Spleen (tissue), 11 donors: Measurements from ENCODE around the gene TNXB. TPM values are rescaled to one million over a fixed set of nuclear protein-coding genes. Genes with fewer than 3 reads are reported as not detected.
A peak's percentile ranks its signal among the peaks of the same experiment; 100 is the strongest.

Experiments
- DNase-seq: peaks from one replicate; pipeline ENCODE4 v3.0.0-alpha.2; 2020
- H3K27ac ChIP-seq, 8 donors: fragments of 200-600 bp; sonication (generic) in 7 of 8; 1 replicate in 4 of 8; 2 replicates in 4 of 8; pipeline versions ENCODE4 v1.5.0 to v1.8.0; 2016 to 2021; ENCODE audit warnings: inconsistent platforms in 4 of 8, mild to moderate bottlenecking in 4 of 8, moderate library complexity in 1 of 8
- H3K27me3 ChIP-seq, 7 donors: fragments of 200-600 bp; sonication (generic) in 6 of 7; replicated peaks in 1 of 7; 1 replicate in 4 of 7; 2 replicates in 3 of 7; pipeline versions ENCODE4 v1.5.0 to v1.8.0; 2016 to 2021; ENCODE audit warnings: inconsistent platforms in 3 of 7, mild to moderate bottlenecking in 1 of 7
- H3K36me3 ChIP-seq, 6 donors: fragments of 200-600 bp; sonication (generic) in 5 of 6; 1 replicate in 4 of 6; 2 replicates in 2 of 6; pipeline versions ENCODE4 v1.5.0 to v1.8.0; 2016 to 2021; ENCODE audit warnings: inconsistent platforms in 2 of 6
- H3K4me1 ChIP-seq, 6 donors: fragments of 200-600 bp; sonication (generic) in 5 of 6; 1 replicate in 3 of 6; 2 replicates in 3 of 6; pipeline versions ENCODE4 v1.5.0 to v1.8.0; 2016 to 2021; ENCODE audit warnings: inconsistent platforms in 3 of 6
- H3K4me3 ChIP-seq, 8 donors: fragments of 200-600 bp; sonication (generic) in 7 of 8; 1 replicate in 4 of 8; 2 replicates in 4 of 8; pipeline versions ENCODE4 v1.5.0 to v1.8.0; 2016 to 2021; ENCODE audit warnings: inconsistent platforms in 4 of 8, mild to moderate bottlenecking in 4 of 8, moderate library complexity in 2 of 8
- H3K9me3 ChIP-seq, 8 donors: fragments of 200-600 bp; sonication (generic) in 7 of 8; 1 replicate in 4 of 8; 2 replicates in 4 of 8; pipeline versions ENCODE4 v1.5.0 to v1.8.0; 2016 to 2021; ENCODE audit warnings: inconsistent platforms in 4 of 8
- POLR2A ChIP-seq, 3 donors: fragments of 450-650 bp; IDR thresholded peaks; one replicate each; pipeline ENCODE4 v1.5.1; 2017; ENCODE audit warnings: antibody characterized with exemption in 3 of 3, mild to moderate bottlenecking in 1 of 3
- POLR2AphosphoS5 ChIP-seq, 3 donors: sonication (generic); formaldehyde crosslinking; IDR thresholded peaks; one replicate each; pipeline ENCODE4 v1.5.1; 2017; ENCODE audit warnings: antibody characterized with exemption in 3 of 3
- WGBS, 5 donors: extraction: QIAGEN DNeasy Blood & Tissue Kit in 3 of 5; methylation state at CpG; one replicate each; pipeline versions ENCODE4 v1.1.5 to v1.1.7; 2013 to 2018; 5-methylcytosine and 5-hydroxymethylcytosine counted together
- intact Hi-C: fragments of 100-400 bp; cut with DNase I; formaldehyde crosslinking; loops from one replicate; pipeline ENCODE4 v1.15.0; 2023; ENCODE audit warnings: low total_unique reads
- polyA plus RNA-seq, 3 donors: library from polyadenylated mRNA; stranded (reverse); fragments of 200-250 nt; gene quantifications; one replicate each; pipeline ENCODE4 v1.2.1, GENCODE V29; 2013
- total RNA-seq, 7 donors: library from RNA; depleted of rRNA in 3 of 7; stranded (reverse); fragments of >200 nt in 3 of 7; fragmentation: NEBNext Ultra II Directional in 4 of 7; extraction: Animal tissue kit (Norgen Biotek cat#: 25700) in 4 of 7; gene quantifications; one replicate each; pipeline versions ENCODE4 v1.1.0 to v1.2.1, GENCODE V29; 2016 to 2021
- TF ChIP-seq, protein P1 (sequence below), 11 experiments: fragments of 200-600 bp in 7 of 11; fragments of 450-650 bp in 4 of 11; sonication (generic) in 4 of 11; IDR thresholded peaks in 8 of 11; conservative IDR thresholded peaks in 3 of 11; 1 replicate in 7 of 11; 2 replicates in 4 of 11; pipeline versions ENCODE4 v1.4.0 to v1.8.0; 2016 to 2021; ENCODE audit warnings: antibody characterized with exemption in 11 of 11, inconsistent platforms in 4 of 11, mild to moderate bottlenecking in 1 of 11
- donor health status: healthy with polysubstance abuse.
- donor health status: DM: no; HTN: no; CAD: no; lungs with moderate emphysema.
- donor health status: DM: no; HTN: no; CAD: no.
- donor health status: Bipolar disorder and iron deficiency.
- donor health status: healthy.
- donor health status: DM: no; HTN: no; CAD: no.
- donor health status: DM: yes; HTN: yes; CAD: no.

Gene TNXB
- total and polyA plus RNA-seq, 10 donors = 13.7 to 117 (median 63.3) TPM

DNA sequence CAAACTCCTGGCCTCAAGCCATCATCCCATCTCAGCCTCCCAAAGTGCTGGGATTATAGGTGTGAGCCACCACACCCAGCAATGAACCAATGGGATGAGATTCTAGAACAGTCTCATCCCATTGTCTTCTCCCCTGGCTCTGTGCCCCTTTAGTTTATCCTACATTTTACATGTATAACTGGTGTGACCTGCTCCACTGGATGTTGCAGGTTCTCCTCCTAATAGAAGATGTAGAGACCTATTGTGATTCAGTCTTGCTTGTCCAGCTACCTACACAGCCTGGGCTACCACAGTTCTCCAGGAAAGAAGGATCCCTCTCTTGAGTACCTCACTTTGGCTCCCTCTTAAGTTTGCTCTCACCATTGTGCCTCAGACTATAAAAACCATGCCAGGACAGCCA lies 23.0 kb upstream of the TNXB start:
- no peak for DNase-seq
- Histone ChIP-seq H3K9me3 (no peaks in the 10 kb centered on the region), H3K27me3 (no peaks in the 10 kb centered on the region), H3K27ac (no peak overlapping the region), H3K36me3 (peaks cover 0 to under 1% (median 0%) of the 10 kb centered on the region in 6 donors), H3K4me3 (no peak overlapping the region), H3K4me1 (peaks cover 17 to 31% (median 25%) of the 10 kb centered on the region in 6 donors)
- intact Hi-C loops = no loop called here
- TF ChIP-seq POLR2AphosphoS5 (IDR thresholded peaks at IDR 0.05) = no peak
- TF ChIP-seq, protein P1, sequence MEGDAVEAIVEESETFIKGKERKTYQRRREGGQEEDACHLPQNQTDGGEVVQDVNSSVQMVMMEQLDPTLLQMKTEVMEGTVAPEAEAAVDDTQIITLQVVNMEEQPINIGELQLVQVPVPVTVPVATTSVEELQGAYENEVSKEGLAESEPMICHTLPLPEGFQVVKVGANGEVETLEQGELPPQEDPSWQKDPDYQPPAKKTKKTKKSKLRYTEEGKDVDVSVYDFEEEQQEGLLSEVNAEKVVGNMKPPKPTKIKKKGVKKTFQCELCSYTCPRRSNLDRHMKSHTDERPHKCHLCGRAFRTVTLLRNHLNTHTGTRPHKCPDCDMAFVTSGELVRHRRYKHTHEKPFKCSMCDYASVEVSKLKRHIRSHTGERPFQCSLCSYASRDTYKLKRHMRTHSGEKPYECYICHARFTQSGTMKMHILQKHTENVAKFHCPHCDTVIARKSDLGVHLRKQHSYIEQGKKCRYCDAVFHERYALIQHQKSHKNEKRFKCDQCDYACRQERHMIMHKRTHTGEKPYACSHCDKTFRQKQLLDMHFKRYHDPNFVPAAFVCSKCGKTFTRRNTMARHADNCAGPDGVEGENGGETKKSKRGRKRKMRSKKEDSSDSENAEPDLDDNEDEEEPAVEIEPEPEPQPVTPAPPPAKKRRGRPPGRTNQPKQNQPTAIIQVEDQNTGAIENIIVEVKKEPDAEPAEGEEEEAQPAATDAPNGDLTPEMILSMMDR (IDR thresholded peaks at IDR 0.05 in 8 of 11, conservative IDR thresholded peaks at IDR 0.05 in 3 of 11) = no peak
- no peak for TF ChIP-seq POLR2A (IDR thresholded peaks at IDR 0.05)

DNA sequence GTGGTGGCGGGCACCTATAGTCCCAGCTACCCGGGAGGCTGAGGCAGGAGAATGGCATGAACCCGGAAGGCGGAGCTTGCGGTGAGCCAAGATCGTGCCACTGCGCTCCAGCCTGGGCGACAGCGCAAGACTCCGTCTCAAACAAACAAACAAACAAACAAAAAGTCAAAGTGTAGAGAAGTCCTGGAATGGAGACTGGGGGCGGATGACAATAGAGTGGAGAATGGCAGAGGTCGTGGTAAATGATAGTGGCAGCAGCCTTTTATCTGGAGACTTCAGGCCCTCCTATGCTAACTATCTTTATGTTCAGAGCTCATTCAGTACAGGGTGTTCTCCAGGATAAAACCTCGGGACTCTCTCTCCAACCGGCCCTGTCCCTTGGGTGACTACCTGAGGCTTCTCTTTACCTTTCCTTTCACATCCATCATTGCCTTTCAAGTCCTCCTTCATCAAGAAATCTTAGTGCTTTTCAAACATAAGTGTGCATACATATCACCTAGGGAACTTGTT lies 22.4 kb upstream of the TNXB start:
- 90 to 95% (median 94%) methylated on average over 14 of the region's 14 CpGs for WGBS, 5 donors
- TF ChIP-seq POLR2A (IDR thresholded peaks at IDR 0.05) = no peak
- TF ChIP-seq POLR2AphosphoS5 (IDR thresholded peaks at IDR 0.05) = no peak
- TF ChIP-seq, protein P1 (IDR thresholded peaks at IDR 0.05 in 8 of 11, conservative IDR thresholded peaks at IDR 0.05 in 3 of 11) = no peak
- H3K4me3 ChIP-seq = no peak overlapping the region
- peaks cover 23 to 37% (median 31%) of the 10 kb centered on the region in 6 donors for H3K4me1 ChIP-seq
- H3K36me3 ChIP-seq = peaks cover 0 to 7% (median 2%) of the 10 kb centered on the region in 6 donors
- no peaks in the 10 kb centered on the region for H3K27me3 ChIP-seq
- intact Hi-C loops = no loop called here
- no peaks in the 10 kb centered on the region for H3K9me3 ChIP-seq
- no peak for DNase-seq
- H3K27ac ChIP-seq = no peak overlapping the region

DNA sequence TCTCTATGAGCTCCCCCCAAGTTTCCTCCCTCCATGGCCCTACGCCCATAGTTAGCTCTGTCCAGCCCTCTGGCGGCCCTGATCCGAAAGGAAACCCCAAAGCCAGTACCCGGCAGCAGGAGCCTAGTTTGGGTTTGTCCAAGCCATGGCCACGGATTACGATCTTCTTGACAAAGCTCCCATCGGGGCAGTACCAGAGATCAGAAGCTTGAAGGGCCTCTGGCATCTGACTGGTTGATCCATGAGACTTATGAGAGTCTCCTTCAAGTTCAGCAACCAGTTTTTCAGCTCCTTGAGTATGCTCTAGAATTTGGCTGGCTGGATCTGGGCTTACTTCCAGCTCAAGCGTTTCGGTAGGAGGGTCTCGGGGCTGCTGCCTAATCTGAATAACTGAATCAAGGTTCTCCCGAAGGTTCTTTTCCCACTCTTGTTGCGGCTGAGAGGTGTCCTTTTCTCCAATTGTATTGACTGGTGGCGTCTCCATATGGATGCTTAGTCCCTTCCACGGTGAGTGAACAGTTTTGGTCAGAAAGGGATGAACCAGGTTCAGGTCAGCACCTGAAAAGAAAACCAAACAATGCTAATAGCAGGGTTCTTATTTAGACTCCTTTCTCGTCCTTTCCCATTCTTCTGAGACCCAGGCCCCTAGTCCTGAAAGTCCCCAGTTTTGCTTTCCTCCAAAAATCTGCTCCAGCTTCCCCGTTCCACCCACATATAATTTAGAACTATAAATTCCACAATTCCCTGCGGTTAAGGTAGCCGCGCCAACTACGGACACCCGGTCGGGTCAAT lies 20.4 kb upstream of the TNXB start:
- peaks cover 0 to 27% (median 21%) of the 10 kb centered on the region in 6 donors for H3K36me3 ChIP-seq
- WGBS, 5 donors = 39 to 48% (median 42%) methylated on average over 22 of the region's 22 CpGs
- no peak for TF ChIP-seq POLR2A (IDR thresholded peaks at IDR 0.05)
- TF ChIP-seq, protein P1 (IDR thresholded peaks at IDR 0.05 in 8 of 11, conservative IDR thresholded peaks at IDR 0.05 in 3 of 11) = no peak
- TF ChIP-seq POLR2AphosphoS5 (IDR thresholded peaks at IDR 0.05) = no peak
- H3K27me3 ChIP-seq = no peaks in the 10 kb centered on the region
- peak overlapping the region; percentile 41 to 78 (median 61) for H3K4me3 ChIP-seq
- peaks cover 23 to 57% (median 39%) of the 10 kb centered on the region in 6 donors for H3K4me1 ChIP-seq
- DNase-seq = no peak
- intact Hi-C loops = loop anchor here (10.0 kb wide), 1 partner anchor 65 kb away; the partner anchor contains the start of genes GPSM3 and PBX2
- peak overlapping the region; percentile 77 to 95 (median 91) for H3K27ac ChIP-seq
- no peaks in the 10 kb centered on the region for H3K9me3 ChIP-seq

DNA sequence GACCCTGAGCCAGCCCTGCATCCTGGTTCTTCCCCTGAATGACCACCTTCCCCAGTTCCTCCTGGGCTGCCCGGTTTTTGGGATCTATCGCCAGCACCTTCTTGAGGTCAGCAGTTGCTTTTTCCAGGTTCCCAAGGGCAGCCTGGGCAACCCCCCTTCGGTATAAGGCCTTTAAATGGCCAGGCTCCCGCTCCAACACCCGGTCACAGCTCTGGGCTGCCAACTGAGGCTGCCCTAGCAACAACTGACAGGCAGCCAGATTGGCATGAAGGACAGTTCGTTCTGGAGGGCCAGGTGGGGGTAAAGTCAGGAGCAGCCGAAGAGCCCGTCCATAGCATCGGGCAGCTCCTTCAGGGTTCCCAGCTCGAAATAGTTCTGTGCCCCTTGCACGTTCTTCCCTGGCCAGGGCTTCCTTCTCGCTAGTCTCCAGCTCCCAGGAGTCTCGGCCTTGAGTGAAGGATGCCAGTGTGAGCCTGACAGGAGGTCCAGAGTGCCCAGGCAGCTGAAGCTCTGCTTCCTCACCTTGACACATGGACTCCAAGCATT lies 19.7 kb upstream of the TNXB start:
- peaks cover 23 to 63% (median 41%) of the 10 kb centered on the region in 6 donors for H3K4me1 ChIP-seq
- peaks cover 0 to 33% (median 28%) of the 10 kb centered on the region in 6 donors for H3K36me3 ChIP-seq
- H3K27me3 ChIP-seq = no peaks in the 10 kb centered on the region
- TF ChIP-seq POLR2A (IDR thresholded peaks at IDR 0.05) (no peak), POLR2AphosphoS5 (IDR thresholded peaks at IDR 0.05) (no peak)
- TF ChIP-seq, protein P1 (IDR thresholded peaks at IDR 0.05 in 8 of 11, conservative IDR thresholded peaks at IDR 0.05 in 3 of 11) = no peak
- intact Hi-C loops = loop anchor here (10.0 kb wide), 1 partner anchor 66 kb away; the partner anchor contains the start of genes GPSM3 and PBX2
- peak overlapping the region in 7 of 8 donors; percentile 67 to 95 (median 92) for H3K27ac ChIP-seq
- H3K9me3 ChIP-seq = no peaks in the 10 kb centered on the region
- WGBS, 5 donors = 87 to 93% (median 89%) methylated on average over 13 of the region's 13 CpGs
- peak; percentile 81 for DNase-seq
- peak overlapping the region in 6 of 8 donors; percentile 4 to 97 (median 94) for H3K4me3 ChIP-seq
